ENCODE results near the gene OGDH. TPM values are rescaled to one million over a fixed set of nuclear protein-coding genes. Genes with fewer than 3 reads are reported as not detected.

Gene OGDH
- polyA plus RNA-seq, 4 donors, result 66.8 to 136 (median 112) TPM

- H3K27me3 ChIP-seq (ENCODE audit: control insufficient read depth in 3 of 3, insufficient read depth in 3 of 3, low read length in 3 of 3), result no peaks in the 10 kb centered on the region
- FAIRE-seq (no peak), DNase-seq (peak; percentile 94 to 97)
- H3K4me3 ChIP-seq (ENCODE audit: low read depth in 1 of 3, low read length in 3 of 3), result no peak overlapping the region
- H3K4me1 ChIP-seq (ENCODE audit: control insufficient read depth in 3 of 3, insufficient read depth in 2 of 3, low read depth in 1 of 3, low read length in 2 of 3), result peaks cover 28 to 97% (median 33%) of the 10 kb centered on the region in 3 donors
- no peaks in the 10 kb centered on the region for H3K9me3 ChIP-seq (ENCODE audit: control insufficient read depth in 2 of 2, insufficient read depth in 1 of 2, low read depth in 1 of 2, low read length in 1 of 2)
- WGBS, 3 donors, result 15 to 46% (median 20%) methylated on average over 14 of the region's 14 CpGs
- H3K27ac ChIP-seq (ENCODE audit: low read depth in 1 of 3, low read length in 2 of 3), result peak overlapping the region; percentile 91 to 98 (median 95)
- peaks cover 0 to 29% (median 0%) of the 10 kb centered on the region in 3 donors for H3K36me3 ChIP-seq (ENCODE audit: control insufficient read depth in 3 of 3, insufficient read depth in 2 of 3, low read depth in 1 of 3, low read length in 3 of 3)
Observed at GRCh38 chr7:44634839-44635591, 28.6 kb downstream of the OGDH start.

- no peak overlapping the region for H3K4me3 ChIP-seq (ENCODE audit: low read depth in 1 of 3, low read length in 3 of 3)
- peaks cover 0 to 27% (median 0%) of the 10 kb centered on the region in 3 donors for H3K36me3 ChIP-seq (ENCODE audit: control insufficient read depth in 3 of 3, insufficient read depth in 2 of 3, low read depth in 1 of 3, low read length in 3 of 3)
- 36 to 74% (median 55%) methylated on average over 3 of the region's 3 CpGs for WGBS, 3 donors
- DNase-seq (peak; percentile 84 to 97), FAIRE-seq (no peak)
- no peaks in the 10 kb centered on the region for H3K27me3 ChIP-seq (ENCODE audit: control insufficient read depth in 3 of 3, insufficient read depth in 3 of 3, low read length in 3 of 3)
- peaks cover 30 to 93% (median 33%) of the 10 kb centered on the region in 3 donors for H3K4me1 ChIP-seq (ENCODE audit: control insufficient read depth in 3 of 3, insufficient read depth in 2 of 3, low read depth in 1 of 3, low read length in 2 of 3)
- H3K9me3 ChIP-seq (ENCODE audit: control insufficient read depth in 2 of 2, insufficient read depth in 1 of 2, low read depth in 1 of 2, low read length in 1 of 2), result no peaks in the 10 kb centered on the region
- peak overlapping the region; percentile 91 to 98 (median 95) for H3K27ac ChIP-seq (ENCODE audit: low read depth in 1 of 3, low read length in 2 of 3)
Observed at GRCh38 chr7:44636041-44636584, 29.7 kb downstream of the OGDH start.

DNA sequence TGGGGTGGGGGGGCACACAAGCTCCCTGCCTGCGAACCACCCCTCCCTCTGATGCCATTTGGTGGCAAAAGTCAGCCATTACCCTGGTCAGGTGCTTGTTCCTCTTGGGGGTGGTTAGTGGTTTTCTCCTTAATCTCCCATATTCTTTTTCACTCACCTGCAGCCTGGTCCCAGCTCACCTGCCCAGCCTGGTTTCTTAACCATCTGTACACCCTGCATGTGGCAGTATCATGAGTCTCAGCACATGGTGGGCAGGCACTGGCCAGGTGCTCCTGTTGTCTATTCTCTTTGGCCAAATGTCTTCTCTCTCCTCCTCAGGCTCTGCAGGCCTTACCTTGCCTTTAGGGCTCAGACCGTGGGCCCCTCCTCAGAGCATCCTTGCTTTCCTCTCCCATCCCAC is 30.5 kb downstream of the OGDH start:
- 89 to 96% (median 93%) methylated on average over 2 of the region's 2 CpGs for WGBS, 3 donors

GRCh38 chr7:44637788-44638594 is 31.6 kb downstream of the OGDH start:
- Histone ChIP-seq H3K9me3 (ENCODE audit: control insufficient read depth in 2 of 2, insufficient read depth in 1 of 2, low read depth in 1 of 2, low read length in 1 of 2) (no peaks in the 10 kb centered on the region), H3K36me3 (ENCODE audit: control insufficient read depth in 3 of 3, insufficient read depth in 2 of 3, low read depth in 1 of 3, low read length in 3 of 3) (peaks cover 0 to 22% (median 0%) of the 10 kb centered on the region in 3 donors), H3K4me3 (ENCODE audit: low read depth in 1 of 3, low read length in 3 of 3) (no peak overlapping the region), H3K4me1 (ENCODE audit: control insufficient read depth in 3 of 3, insufficient read depth in 2 of 3, low read depth in 1 of 3, low read length in 2 of 3) (peaks cover 26 to 74% (median 28%) of the 10 kb centered on the region in 3 donors), H3K27me3 (ENCODE audit: control insufficient read depth in 3 of 3, insufficient read depth in 3 of 3, low read length in 3 of 3) (no peaks in the 10 kb centered on the region), H3K27ac (ENCODE audit: low read depth in 1 of 3, low read length in 2 of 3) (peak overlapping the region; percentile 90 to 98 (median 95))
- DNase-seq, result peak; percentile 91 to 97
- no peak for FAIRE-seq
- 34 to 46% (median 45%) methylated on average over 8 of the region's 8 CpGs for WGBS, 3 donors

More for the DNA sequence above, 30.5 kb downstream of the OGDH start:
- Histone ChIP-seq H3K9me3 (ENCODE audit: control insufficient read depth in 2 of 2, insufficient read depth in 1 of 2, low read depth in 1 of 2, low read length in 1 of 2) (no peaks in the 10 kb centered on the region), H3K4me3 (ENCODE audit: low read depth in 1 of 3, low read length in 3 of 3) (no peak overlapping the region), H3K36me3 (ENCODE audit: control insufficient read depth in 3 of 3, insufficient read depth in 2 of 3, low read depth in 1 of 3, low read length in 3 of 3) (peaks cover 0 to 25% (median 0%) of the 10 kb centered on the region in 3 donors), H3K27ac (ENCODE audit: low read depth in 1 of 3, low read length in 2 of 3) (peak overlapping the region; percentile 30 to 98 (median 95)), H3K27me3 (ENCODE audit: control insufficient read depth in 3 of 3, insufficient read depth in 3 of 3, low read length in 3 of 3) (no peaks in the 10 kb centered on the region), H3K4me1 (ENCODE audit: control insufficient read depth in 3 of 3, insufficient read depth in 2 of 3, low read depth in 1 of 3, low read length in 2 of 3) (peaks cover 28 to 85% (median 31%) of the 10 kb centered on the region in 3 donors)
- FAIRE-seq (no peak), DNase-seq (no peak)

DNA sequence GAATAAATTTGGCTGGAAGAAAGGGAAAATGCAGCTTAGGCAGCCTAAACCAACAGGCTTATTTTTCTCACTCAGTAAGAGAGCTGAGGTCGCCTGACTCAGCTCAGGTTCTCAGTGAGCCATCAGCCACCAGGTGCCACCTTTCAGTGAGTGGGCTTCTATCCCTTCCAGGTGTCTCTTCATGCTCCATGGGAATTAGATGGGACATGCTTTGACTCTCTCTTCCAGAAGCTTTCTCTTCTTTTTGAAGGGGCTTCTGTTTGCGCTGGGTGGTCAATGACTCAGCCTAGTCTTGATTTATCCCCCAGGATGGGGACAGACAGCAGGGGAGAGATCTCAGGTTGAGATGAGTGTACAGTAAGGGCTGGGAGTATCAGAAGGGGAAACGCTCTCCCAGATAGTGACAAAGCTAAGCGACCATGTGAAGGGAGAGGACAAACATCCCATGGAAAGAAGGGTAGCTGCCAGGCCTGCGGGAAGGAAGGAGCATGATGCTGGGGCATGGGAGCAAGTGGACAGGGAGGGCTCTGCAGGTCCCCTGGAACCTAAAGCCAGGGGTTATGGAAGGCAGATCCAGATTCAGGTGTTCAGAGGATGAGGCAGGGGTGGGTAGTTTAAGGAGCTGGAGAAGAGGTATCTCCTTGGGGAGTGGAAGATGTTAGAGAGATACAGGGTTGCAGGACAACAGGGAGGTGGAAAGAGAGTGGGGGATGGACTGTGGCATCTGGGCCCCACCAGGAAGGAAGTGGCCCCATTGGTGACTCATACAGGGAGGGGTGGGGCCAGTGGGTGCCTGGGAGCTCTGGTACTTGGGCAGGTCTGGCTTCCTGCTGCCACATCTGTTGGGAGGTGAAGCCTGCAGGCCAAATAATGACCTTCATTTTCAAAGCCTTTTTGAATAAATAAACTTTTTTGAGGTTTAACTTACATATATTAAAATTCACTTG is 32.5 kb downstream of the OGDH start:
- DNase-seq (peak; percentile 89 to 95), FAIRE-seq (no peak)
- no peak overlapping the region for H3K4me3 ChIP-seq (ENCODE audit: low read depth in 1 of 3, low read length in 3 of 3)
- H3K4me1 ChIP-seq (ENCODE audit: control insufficient read depth in 3 of 3, insufficient read depth in 2 of 3, low read depth in 1 of 3, low read length in 2 of 3), result peaks cover 19 to 65% (median 25%) of the 10 kb centered on the region in 3 donors
- peaks cover 0 to 23% (median 0%) of the 10 kb centered on the region in 3 donors for H3K36me3 ChIP-seq (ENCODE audit: control insufficient read depth in 3 of 3, insufficient read depth in 2 of 3, low read depth in 1 of 3, low read length in 3 of 3)
- 54 to 86% (median 73%) methylated on average over 5 of the region's 5 CpGs for WGBS, 3 donors
- H3K27me3 ChIP-seq (ENCODE audit: control insufficient read depth in 3 of 3, insufficient read depth in 3 of 3, low read length in 3 of 3), result no peaks in the 10 kb centered on the region
- no peaks in the 10 kb centered on the region for H3K9me3 ChIP-seq (ENCODE audit: control insufficient read depth in 2 of 2, insufficient read depth in 1 of 2, low read depth in 1 of 2, low read length in 1 of 2)
- H3K27ac ChIP-seq (ENCODE audit: low read depth in 1 of 3, low read length in 2 of 3), result peak overlapping the region; percentile 90 to 98 (median 95)

- Histone ChIP-seq H3K36me3 (ENCODE audit: control insufficient read depth in 3 of 3, insufficient read depth in 2 of 3, low read depth in 1 of 3, low read length in 3 of 3) (peaks cover 0 to 27% (median 0%) of the 10 kb centered on the region in 3 donors), H3K27ac (ENCODE audit: low read depth in 1 of 3, low read length in 2 of 3) (peak overlapping the region; percentile 90 to 98 (median 95)), H3K27me3 (ENCODE audit: control insufficient read depth in 3 of 3, insufficient read depth in 3 of 3, low read length in 3 of 3) (no peaks in the 10 kb centered on the region), H3K4me3 (ENCODE audit: low read depth in 1 of 3, low read length in 3 of 3) (no peak overlapping the region), H3K4me1 (ENCODE audit: control insufficient read depth in 3 of 3, insufficient read depth in 2 of 3, low read depth in 1 of 3, low read length in 2 of 3) (peaks cover 19 to 59% (median 25%) of the 10 kb centered on the region in 3 donors), H3K9me3 (ENCODE audit: control insufficient read depth in 2 of 2, insufficient read depth in 1 of 2, low read depth in 1 of 2, low read length in 1 of 2) (no peaks in the 10 kb centered on the region)
- FAIRE-seq, result no peak
- 30 to 42% (median 36%) methylated on average over 8 of the region's 8 CpGs for WGBS, 3 donors
- DNase-seq, result peak; percentile 38 to 81
Observed at GRCh38 chr7:44639671-44640321, 33.4 kb downstream of the OGDH start.

DNA sequence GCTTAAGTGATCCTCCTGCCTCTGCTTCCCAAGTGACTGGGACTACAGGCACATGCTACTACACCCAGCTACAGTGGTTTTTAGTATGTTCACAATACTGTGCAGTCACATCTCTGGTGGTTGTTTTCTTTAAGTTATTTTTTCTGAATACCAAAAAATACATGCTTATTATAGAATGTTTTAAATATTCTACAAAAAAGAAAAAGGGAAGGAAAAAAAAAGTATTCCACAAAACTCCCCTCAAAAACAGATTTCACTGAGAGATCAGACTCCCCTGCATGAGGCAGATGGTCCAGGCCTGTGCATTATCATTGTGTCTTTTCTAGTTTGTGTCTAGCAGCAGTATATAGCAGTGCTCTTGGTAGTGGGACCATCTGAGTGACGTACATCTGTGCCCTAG is 36.8 kb downstream of the OGDH start:
- Histone ChIP-seq H3K4me1 (ENCODE audit: control insufficient read depth in 3 of 3, insufficient read depth in 2 of 3, low read depth in 1 of 3, low read length in 2 of 3) (peaks cover 13 to 25% (median 14%) of the 10 kb centered on the region in 3 donors), H3K27ac (ENCODE audit: low read depth in 1 of 3, low read length in 2 of 3) (no peak overlapping the region), H3K9me3 (ENCODE audit: control insufficient read depth in 2 of 2, insufficient read depth in 1 of 2, low read depth in 1 of 2, low read length in 1 of 2) (no peaks in the 10 kb centered on the region), H3K36me3 (ENCODE audit: control insufficient read depth in 3 of 3, insufficient read depth in 2 of 3, low read depth in 1 of 3, low read length in 3 of 3) (peaks cover 1 to 45% (median 3%) of the 10 kb centered on the region in 3 donors), H3K4me3 (ENCODE audit: low read depth in 1 of 3, low read length in 3 of 3) (no peak overlapping the region), H3K27me3 (ENCODE audit: control insufficient read depth in 3 of 3, insufficient read depth in 3 of 3, low read length in 3 of 3) (no peaks in the 10 kb centered on the region)
- DNase-seq (no peak), FAIRE-seq (no peak)
- WGBS, 3 donors, result 81 to 100% (median 90%) methylated on average over 1 of the region's 1 CpG
